Karpas-422 (cell line): ENCODE data around the gene CELF2. TPM values are rescaled to one million over a fixed set of nuclear protein-coding genes. Genes with fewer than 3 reads are reported as not detected.

Experiments
- DNase-seq: peaks from one replicate; pipeline ENCODE4 v3.0.0-alpha.2; 2015
- H2AFZ ChIP-seq: fragments of 200-600 bp; sonication (generic); 2 replicates; pipeline ENCODE4 v1.6.1; 2014; ENCODE audit warnings: antibody characterized with exemption, low read length, mixed read lengths
- H3K27ac ChIP-seq: fragments of 200-600 bp; sonication (generic); 2 replicates; pipeline ENCODE4 v1.5.1; 2014; ENCODE audit warnings: mild to moderate bottlenecking, low read length, moderate library complexity
- H3K27me3 ChIP-seq: fragments of 200-600 bp; sonication (generic); 2 replicates; pipeline ENCODE4 v1.6.1; 2014; ENCODE audit warnings: low read length, mixed read lengths
- H3K36me3 ChIP-seq: fragments of 200-600 bp; sonication (generic); 2 replicates; pipeline ENCODE4 v1.6.1; 2014; ENCODE audit warnings: low read length, mixed read lengths; ENCODE audit not compliant: insufficient read depth
- H3K4me1 ChIP-seq: fragments of 200-600 bp; sonication (generic); 2 replicates; pipeline ENCODE4 v1.6.1; 2014; ENCODE audit warnings: mild to moderate bottlenecking, low read length, mixed read lengths
- H3K4me2 ChIP-seq: fragments of 200-600 bp; sonication (generic); 2 replicates; pipeline ENCODE4 v1.6.1; 2014; ENCODE audit warnings: low read length, low read depth, mild to moderate bottlenecking; ENCODE audit not compliant: poor library complexity, severe bottlenecking
- H3K4me3 ChIP-seq: fragments of 200-600 bp; sonication (generic); 2 replicates; pipeline ENCODE4 v1.5.1; 2014; ENCODE audit warnings: mild to moderate bottlenecking, antibody characterized with exemption, low read length, mixed read lengths
- H3K79me2 ChIP-seq: fragments of 200-600 bp; sonication (generic); 2 replicates; pipeline ENCODE4 v1.6.1; 2014; ENCODE audit warnings: mild to moderate bottlenecking, low read length, mixed read lengths
- H3K9ac ChIP-seq: fragments of 200-600 bp; sonication (generic); 2 replicates; pipeline ENCODE4 v1.6.0; 2014; ENCODE audit warnings: low read length
- H3K9me2 ChIP-seq: fragments of 200-600 bp; sonication (generic), shearing (Covaris generic); replicated peaks from 2 replicates; pipeline ENCODE4 v1.6.0; 2014; ENCODE audit warnings: mild to moderate bottlenecking, low read length, moderate library complexity; ENCODE audit not compliant: insufficient read depth
- H3K9me3 ChIP-seq: fragments of 300-700, 200-600 bp; sonication (generic); 2 replicates; pipeline ENCODE4 v1.6.1; 2014; ENCODE audit warnings: low read length, mixed read lengths
- H4K20me1 ChIP-seq: fragments of 200-600 bp; sonication (generic); 2 replicates; pipeline ENCODE4 v1.6.1; 2014; ENCODE audit warnings: mild to moderate bottlenecking, antibody characterized with exemption, low read length, low read depth; ENCODE audit not compliant: insufficient read depth
- total RNA-seq: library from RNA; depleted of rRNA; stranded (reverse); fragments of >200 nt; shearing (Covaris generic); gene quantifications from 2 replicates; pipeline ENCODE4 v1.2.3, GENCODE V29; 2014; ENCODE audit warnings: low replicate concordance

Gene CELF2
- total RNA-seq, 1 experiment from 2014 or later, result 2.3 TPM

- no peaks in the 10 kb centered on the region for H3K36me3 ChIP-seq
- H3K27ac ChIP-seq, result no peak overlapping the region
- H3K4me2 ChIP-seq, result no peak overlapping the region
- no peaks in the 10 kb centered on the region for H4K20me1 ChIP-seq
- no peaks in the 10 kb centered on the region for H3K9me3 ChIP-seq
- DNase-seq, result no peak
- H3K9ac ChIP-seq, result no peak overlapping the region
- H3K79me2 ChIP-seq, result no peaks in the 10 kb centered on the region
- H3K4me3 ChIP-seq, result no peak overlapping the region
- H2AFZ ChIP-seq, result no peak overlapping the region
- H3K9me2 ChIP-seq, result no peaks in the 10 kb centered on the region
- no peaks in the 10 kb centered on the region for H3K4me1 ChIP-seq
- no peaks in the 10 kb centered on the region for H3K27me3 ChIP-seq
Measured at GRCh38 chr10:11282156-11282555, 264.5 kb downstream of the CELF2 start.

GRCh38 chr10:11282661-11283060 is 265.0 kb downstream of the CELF2 start:
- H3K36me3 ChIP-seq, result no peaks in the 10 kb centered on the region
- H3K27me3 ChIP-seq, result no peaks in the 10 kb centered on the region
- no peak overlapping the region for H2AFZ ChIP-seq
- H3K4me2 ChIP-seq, result no peak overlapping the region
- no peaks in the 10 kb centered on the region for H3K79me2 ChIP-seq
- no peaks in the 10 kb centered on the region for H3K4me1 ChIP-seq
- H3K9ac ChIP-seq, result no peak overlapping the region
- H4K20me1 ChIP-seq, result no peaks in the 10 kb centered on the region
- no peak for DNase-seq
- no peak overlapping the region for H3K4me3 ChIP-seq
- H3K27ac ChIP-seq, result no peak overlapping the region
- H3K9me3 ChIP-seq, result no peaks in the 10 kb centered on the region
- H3K9me2 ChIP-seq, result no peaks in the 10 kb centered on the region

- Histone ChIP-seq H3K4me2 (no peak overlapping the region), H3K4me1 (no peaks in the 10 kb centered on the region), H3K4me3 (no peak overlapping the region), H3K36me3 (no peaks in the 10 kb centered on the region), H3K9ac (no peak overlapping the region), H4K20me1 (no peaks in the 10 kb centered on the region), H2AFZ (no peak overlapping the region), H3K9me3 (no peaks in the 10 kb centered on the region), H3K27me3 (no peaks in the 10 kb centered on the region), H3K9me2 (no peaks in the 10 kb centered on the region), H3K27ac (no peak overlapping the region), H3K79me2 (no peaks in the 10 kb centered on the region)
- no peak for DNase-seq
Measured at GRCh38 chr10:11284291-11285085, 266.8 kb downstream of the CELF2 start.

- Histone ChIP-seq H3K9me2 (no peaks in the 10 kb centered on the region), H3K4me2 (no peak overlapping the region), H2AFZ (no peak overlapping the region), H4K20me1 (no peaks in the 10 kb centered on the region), H3K27ac (no peak overlapping the region), H3K9me3 (no peaks in the 10 kb centered on the region), H3K79me2 (no peaks in the 10 kb centered on the region), H3K4me3 (no peak overlapping the region), H3K4me1 (no peaks in the 10 kb centered on the region), H3K36me3 (no peaks in the 10 kb centered on the region), H3K9ac (no peak overlapping the region), H3K27me3 (no peaks in the 10 kb centered on the region)
- no peak for DNase-seq
Measured at GRCh38 chr10:11285171-11285570, 267.5 kb downstream of the CELF2 start.

GRCh38 chr10:11286261-11286852 is 268.7 kb downstream of the CELF2 start:
- Histone ChIP-seq H3K27me3 (no peaks in the 10 kb centered on the region), H3K79me2 (no peaks in the 10 kb centered on the region), H3K9me3 (no peaks in the 10 kb centered on the region), H3K9me2 (no peaks in the 10 kb centered on the region), H3K27ac (no peak overlapping the region), H3K4me3 (no peak overlapping the region), H3K4me2 (no peak overlapping the region), H3K4me1 (no peaks in the 10 kb centered on the region), H4K20me1 (no peaks in the 10 kb centered on the region), H3K9ac (no peak overlapping the region), H3K36me3 (no peaks in the 10 kb centered on the region), H2AFZ (no peak overlapping the region)
- no peak for DNase-seq

GRCh38 chr10:11288302-11288701 is 270.6 kb downstream of the CELF2 start:
- Histone ChIP-seq H4K20me1 (no peaks in the 10 kb centered on the region), H2AFZ (no peak overlapping the region), H3K27me3 (no peaks in the 10 kb centered on the region), H3K4me2 (no peak overlapping the region), H3K4me3 (no peak overlapping the region), H3K9me2 (no peaks in the 10 kb centered on the region), H3K27ac (no peak overlapping the region), H3K9ac (no peak overlapping the region), H3K9me3 (no peaks in the 10 kb centered on the region), H3K79me2 (no peaks in the 10 kb centered on the region), H3K36me3 (no peaks in the 10 kb centered on the region), H3K4me1 (no peaks in the 10 kb centered on the region)
- no peak for DNase-seq

GRCh38 chr10:11290156-11290890 is 272.7 kb downstream of the CELF2 start:
- Histone ChIP-seq H4K20me1 (no peaks in the 10 kb centered on the region), H3K27me3 (no peaks in the 10 kb centered on the region), H3K4me2 (no peak overlapping the region), H3K9me3 (no peaks in the 10 kb centered on the region), H3K9ac (no peak overlapping the region), H3K4me3 (no peak overlapping the region), H3K4me1 (no peaks in the 10 kb centered on the region), H2AFZ (no peak overlapping the region), H3K79me2 (no peaks in the 10 kb centered on the region), H3K9me2 (no peaks in the 10 kb centered on the region), H3K36me3 (no peaks in the 10 kb centered on the region), H3K27ac (no peak overlapping the region)
- no peak for DNase-seq

GRCh38 chr10:11292576-11293302 is 275.1 kb downstream of the CELF2 start:
- Histone ChIP-seq H3K36me3 (no peaks in the 10 kb centered on the region), H2AFZ (no peak overlapping the region), H3K79me2 (no peaks in the 10 kb centered on the region), H3K4me1 (no peaks in the 10 kb centered on the region), H3K27me3 (no peaks in the 10 kb centered on the region), H4K20me1 (no peaks in the 10 kb centered on the region), H3K4me3 (no peak overlapping the region), H3K4me2 (no peak overlapping the region), H3K27ac (no peak overlapping the region), H3K9ac (no peak overlapping the region), H3K9me2 (no peaks in the 10 kb centered on the region), H3K9me3 (no peaks in the 10 kb centered on the region)
- DNase-seq, result no peak
